Ramos (cell line): ENCODE results near the gene BIN1.

Source experiments
- in situ Hi-C: fragments of 300-500 bp; cut with MboI; formaldehyde crosslinking; loops from one replicate; pipeline ENCODE4 v1.14.3; 2022; ENCODE audit warnings: low sequenced_read_pairs; ENCODE audit not compliant: unreplicated experiment

BIN1 gene

DNA sequence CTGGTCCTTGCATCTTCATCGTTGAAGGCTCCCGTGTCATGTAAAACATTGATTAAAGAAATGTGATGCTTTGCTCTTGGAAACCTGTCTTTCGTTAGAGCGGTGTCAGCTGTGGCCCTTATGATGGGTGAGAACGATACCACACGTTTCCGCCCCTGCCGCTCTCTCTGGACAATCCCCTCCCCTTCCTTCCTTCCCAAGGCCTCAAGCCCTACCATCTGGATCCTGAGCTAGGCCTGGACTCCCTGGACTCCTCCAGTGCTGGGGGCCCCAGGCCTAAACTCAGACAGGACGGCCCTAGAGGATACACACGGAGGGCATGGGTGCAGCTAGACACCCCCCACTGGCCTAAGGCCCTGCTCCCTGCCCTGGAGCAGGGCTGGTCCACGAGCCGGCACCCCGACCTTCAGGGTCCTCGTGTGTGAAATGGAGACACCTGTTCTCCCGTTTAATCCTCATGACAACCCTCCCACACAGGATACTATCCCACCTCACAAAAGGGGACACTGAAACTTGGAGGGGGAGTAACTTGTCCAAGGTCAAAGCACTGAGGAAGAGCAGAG lies 13.2 kb downstream of the BIN1 start:
- in situ Hi-C loops: no loop called here

DNA sequence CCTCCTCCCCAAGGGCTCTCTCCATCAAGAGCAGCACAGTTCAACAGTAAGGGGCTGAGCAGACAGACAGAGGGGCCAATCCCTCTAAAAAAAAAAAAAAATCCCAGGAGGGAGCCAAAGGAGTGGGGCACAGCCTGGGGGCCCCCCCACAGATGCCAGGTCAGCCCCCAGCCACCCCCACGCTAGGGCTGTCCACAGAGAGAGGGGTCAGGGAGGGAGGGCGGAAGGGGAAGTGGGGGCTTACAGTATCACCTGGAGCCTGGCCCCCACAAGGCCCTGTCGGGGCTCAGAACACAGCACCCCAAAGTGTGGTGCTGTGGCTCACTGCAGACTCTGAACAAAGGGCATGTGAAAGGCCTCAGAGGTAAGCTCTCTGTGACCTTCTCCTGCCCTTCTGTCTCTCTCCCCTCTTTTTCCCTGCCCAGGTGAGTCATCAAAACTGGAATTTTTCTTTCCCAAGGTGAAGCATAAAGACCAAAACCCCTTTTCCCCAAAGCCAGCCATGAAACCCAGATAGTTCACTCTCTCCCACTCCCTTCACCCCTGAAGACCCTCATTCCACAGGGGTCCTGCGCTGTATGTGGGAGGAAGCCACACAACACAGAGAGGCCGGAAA lies 13.9 kb downstream of the BIN1 start:
- in situ Hi-C loops: no loop called here

DNA sequence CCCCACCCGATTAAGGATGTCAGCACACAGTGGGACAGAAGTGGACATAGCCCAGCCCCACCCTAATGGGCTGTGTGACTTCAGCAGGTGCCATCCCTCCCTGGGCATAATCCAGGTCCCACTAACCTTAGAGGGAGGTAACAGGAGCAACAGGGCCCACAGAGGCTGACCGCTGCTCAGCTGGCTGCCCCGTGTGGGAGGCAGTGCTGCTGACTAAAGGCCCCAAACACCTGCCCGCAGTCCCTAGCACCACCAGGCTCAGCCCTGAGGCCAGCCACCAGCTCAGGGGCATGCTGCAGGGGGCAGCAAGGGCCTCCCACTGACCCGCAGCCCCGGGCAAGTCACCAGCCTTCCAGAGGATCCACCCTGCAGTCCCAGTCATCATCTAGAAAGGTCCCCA lies 14.6 kb downstream of the BIN1 start:
- in situ Hi-C loops: no loop called here

DNA sequence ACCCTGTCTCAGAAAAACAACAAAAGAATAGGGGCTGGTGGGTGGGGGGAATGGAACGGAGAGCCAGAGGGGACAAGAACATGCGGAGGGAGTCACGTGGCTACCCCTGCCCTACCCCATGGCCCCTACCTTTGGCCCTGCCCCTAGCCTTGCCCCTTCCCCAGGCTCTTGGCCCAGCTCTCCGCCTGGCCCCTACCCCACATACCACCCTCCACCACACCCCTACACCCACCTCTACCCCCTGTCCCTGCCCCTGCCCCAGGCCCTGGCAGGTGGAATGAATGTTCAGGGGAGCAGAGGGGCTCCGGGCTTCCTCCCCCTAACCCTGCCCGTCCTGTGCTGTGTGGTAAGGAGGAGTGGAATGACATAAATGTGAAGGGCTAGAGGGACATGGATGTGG lies 15.1 kb downstream of the BIN1 start:
- in situ Hi-C loops: no loop called here

DNA sequence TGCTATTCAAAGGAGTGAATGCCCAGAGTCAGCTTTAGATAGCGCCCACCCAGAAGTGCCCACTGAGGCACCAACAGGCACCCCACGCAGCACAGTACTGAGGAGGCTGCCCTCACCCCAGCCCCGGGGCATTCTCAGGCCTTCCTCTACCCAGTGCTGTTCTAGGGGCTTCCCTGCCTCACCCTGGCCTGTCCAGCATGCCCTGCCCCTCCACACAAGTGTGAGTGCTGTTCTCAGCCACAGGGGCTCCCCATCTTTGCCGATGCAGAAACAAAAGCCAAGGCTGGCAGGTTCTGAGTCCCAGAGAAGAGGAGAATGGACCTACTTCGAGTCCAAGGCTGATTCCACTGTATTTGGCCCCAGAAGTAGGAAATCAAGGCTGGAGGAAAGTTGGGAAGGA lies 15.8 kb downstream of the BIN1 start:
- in situ Hi-C loops: no loop called here

DNA sequence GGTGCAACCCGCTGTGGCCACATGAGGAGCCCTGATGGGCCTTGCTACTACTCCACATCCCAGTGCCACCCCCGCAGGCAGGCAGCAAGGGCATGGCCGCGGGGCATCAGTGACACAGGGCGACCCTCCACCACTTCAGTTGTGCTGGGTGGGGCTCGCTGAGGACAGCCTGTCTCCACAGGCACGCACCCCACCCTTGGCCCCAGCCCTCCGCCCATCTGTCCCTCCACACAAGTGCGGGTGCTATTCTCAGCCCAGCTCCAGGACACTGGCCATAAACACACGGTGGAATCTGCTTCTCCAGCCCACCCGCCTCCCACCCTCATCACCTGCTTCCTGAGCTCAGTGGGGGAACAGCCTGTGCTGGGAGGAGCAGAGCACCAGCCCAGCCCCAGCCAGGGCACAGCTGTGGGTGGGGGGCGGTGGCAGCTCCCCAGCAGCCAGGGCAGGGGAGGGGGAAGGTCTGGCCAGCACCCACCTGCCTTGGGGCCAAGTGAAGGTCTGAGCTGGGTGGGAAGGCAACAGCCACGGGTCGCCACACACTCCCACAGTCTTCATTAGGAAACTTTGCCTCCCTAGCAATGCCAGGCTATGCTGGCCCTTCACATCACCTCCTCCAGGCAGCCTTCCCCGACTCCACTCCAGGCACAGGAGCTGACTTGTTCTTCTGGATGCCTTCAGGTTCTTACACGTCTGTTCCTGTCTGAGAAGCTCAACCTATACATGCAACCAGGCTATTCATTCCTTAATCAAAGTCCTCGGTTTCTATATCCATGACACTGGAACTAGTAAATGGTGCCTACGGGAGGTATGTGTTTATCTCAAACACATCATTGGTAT lies 16.5 kb downstream of the BIN1 start:
- in situ Hi-C loops: no loop called here

DNA sequence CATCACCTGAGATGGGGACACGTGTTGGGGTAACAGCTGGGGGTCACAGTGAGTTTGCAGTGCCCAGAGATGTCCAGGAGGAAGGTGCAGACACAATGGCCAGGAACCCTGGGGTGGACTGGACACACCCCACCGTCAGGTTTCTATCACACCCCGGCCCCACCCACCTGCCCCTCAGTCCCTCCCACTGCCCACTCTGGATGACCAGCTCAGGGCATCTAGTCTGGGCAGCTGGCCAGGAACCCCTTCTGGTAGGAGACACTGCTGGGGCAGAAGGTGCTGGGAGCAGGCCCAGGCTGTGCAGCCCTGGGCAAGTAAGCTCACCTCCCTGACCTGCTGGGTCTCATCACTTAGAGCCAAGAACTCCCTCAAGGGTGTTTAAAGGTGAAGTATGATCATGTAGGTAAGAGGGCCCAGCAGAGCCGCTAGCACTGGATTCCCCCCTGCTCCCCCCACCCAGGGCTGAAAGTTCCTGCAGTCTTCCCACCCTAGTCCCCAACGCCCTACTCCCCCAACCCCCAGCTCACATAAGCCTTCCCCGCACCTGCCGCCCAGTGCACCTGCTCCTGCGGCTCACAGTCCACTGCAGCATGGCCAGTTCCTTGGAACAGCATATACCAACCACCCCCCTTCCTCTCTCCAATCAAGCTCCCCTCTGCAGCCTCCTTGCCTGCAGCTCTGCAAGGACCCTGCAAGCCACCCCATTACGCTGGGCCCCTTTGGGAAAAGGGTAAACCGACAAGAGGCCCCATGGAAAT lies 17.3 kb downstream of the BIN1 start:
- in situ Hi-C loops: no loop called here

DNA sequence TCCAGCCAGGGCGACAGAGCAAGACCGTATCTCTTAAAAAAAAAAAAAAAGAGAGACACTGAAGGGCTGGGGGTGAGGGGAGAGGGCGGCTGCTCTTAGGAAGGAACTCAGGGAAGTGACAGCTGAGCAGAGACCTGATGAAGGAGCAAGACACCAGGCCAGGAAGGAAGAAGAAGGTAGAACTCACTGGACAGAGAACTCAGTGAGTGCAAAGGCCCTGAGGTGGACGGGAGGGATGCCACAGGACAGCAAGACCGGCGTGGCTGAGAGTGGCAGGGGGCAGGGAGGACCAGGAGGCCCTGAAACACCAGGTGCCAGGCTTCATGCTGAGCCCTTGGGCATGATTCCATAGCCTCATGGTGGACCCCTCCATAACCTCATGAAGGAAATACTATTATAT lies 18.2 kb downstream of the BIN1 start:
- in situ Hi-C loops: no loop called here

DNA sequence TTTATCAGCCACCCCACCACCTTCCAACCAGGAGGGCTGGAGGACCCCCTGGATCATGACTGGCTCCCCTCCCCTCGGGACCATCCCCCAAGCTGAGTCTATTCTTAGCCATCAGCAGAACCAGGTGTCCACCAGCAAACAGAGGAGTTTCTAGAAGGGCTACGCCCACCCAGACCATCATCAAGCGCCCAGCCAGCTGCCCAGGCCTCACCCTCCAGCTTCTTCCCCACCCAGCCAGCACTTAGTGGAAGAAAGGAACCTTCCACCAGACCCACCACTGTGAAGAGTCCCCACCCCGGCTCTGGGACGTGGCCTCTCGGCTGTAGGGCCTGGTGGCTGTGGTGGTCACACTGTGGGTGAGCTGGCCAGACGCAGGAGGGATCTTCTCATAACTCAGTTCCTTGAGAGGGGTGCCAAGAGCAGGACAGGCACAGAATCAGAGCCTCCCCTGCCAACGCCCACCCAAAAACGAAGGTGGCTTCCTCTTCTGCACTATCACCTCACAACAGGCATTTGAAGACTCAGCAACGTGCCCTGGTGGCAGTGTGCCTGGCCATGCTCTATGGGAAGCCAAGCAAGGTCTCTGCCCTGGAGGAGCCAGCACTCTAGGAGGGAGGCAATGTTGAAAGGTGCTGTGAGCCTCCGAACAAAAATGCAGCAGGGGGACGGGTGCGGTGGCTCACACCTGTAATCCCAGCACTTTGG lies 19.0 kb downstream of the BIN1 start:
- in situ Hi-C loops: no loop called here

DNA sequence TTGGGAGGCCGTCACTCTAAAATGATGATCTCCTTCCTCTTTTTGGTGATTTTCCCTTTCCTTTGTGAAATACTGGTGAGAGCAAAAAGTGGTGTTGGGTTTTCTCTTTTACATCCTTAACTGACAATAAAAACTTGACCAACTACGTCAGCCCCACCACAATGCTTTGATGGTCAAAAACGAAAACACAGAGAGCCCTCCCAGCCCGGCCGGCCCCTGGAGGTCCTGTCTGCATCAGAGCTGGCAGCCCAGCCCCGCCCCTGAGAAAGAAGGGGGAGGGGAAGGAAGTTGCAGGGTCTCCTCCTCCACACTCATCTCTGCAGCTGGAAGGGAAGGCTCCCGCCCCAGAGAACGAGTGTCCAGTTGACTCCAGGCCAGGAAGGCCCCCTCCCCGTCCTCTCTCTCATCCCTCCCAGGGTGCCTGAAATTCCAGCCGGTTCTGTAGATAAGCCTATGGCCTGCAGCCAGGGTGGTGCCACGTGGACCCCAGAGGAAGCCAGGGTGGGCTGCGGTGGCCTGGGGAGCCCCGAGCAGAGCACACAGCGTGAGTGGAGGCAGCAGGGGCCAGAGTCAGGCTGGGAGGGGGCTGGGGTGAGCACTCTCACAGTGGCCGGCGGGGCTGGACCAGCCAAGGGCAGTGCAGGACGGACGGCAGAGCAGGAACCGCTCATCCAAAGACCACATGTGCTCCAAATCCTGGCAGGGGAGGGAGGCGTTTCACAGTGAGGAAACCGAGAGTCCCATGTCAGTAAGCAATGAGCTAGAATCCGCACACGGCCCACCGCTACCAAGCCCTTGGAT lies 19.8 kb downstream of the BIN1 start:
- in situ Hi-C loops: no loop called here

DNA sequence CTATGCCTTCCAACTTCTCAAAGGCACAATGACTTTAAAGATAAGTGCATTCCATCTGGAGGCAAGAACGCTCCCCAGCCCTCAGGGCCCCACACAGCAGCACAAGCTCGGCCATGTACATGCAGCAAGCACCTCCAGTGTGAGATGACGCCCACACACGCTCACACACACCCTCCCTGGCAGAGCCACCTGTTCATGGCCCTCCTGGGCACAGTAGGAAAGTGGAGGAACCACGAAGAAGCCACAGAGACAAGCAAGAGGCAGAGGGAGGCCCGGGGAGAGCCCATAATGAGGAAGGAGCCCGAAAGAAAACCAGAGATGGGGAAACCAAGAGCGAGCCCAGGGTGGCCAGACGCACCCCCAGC lies 21.7 kb downstream of the BIN1 start:
- in situ Hi-C loops: no loop called here

DNA sequence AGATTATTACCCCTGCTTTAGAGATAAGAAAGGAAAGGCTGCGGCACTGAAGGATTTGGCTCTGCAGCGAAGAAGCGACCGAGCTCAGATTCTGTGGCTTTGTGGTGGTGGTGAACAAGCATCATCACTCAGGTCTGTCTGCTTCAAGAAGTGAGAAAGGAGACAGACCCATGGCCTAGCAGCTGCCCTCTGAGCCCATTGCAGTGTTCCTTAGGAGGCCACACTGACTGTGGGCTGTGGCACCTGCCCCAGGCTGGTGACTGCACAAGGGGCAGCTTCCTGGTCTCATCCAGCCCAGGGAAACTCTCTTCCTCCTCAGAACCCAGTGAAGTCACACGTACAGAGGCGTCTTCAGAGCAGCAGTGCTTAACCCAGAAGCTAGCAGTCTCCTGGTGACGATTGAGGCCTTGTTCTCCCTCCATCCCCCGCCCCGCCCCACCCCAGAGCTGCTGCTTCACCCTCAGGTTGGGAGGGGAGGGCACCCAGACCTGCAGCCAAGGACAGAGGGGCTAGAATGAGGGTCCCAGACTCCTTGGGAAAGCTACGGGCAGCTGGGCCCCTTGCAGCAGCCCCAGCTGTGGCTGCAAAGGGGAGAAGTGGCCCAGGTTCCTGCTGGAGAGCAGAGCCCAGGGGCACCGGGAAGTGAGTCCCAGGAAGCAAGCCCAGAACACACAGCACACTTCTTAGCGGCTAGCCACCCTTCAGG lies 22.2 kb downstream of the BIN1 start:
- in situ Hi-C loops: no loop called here

DNA sequence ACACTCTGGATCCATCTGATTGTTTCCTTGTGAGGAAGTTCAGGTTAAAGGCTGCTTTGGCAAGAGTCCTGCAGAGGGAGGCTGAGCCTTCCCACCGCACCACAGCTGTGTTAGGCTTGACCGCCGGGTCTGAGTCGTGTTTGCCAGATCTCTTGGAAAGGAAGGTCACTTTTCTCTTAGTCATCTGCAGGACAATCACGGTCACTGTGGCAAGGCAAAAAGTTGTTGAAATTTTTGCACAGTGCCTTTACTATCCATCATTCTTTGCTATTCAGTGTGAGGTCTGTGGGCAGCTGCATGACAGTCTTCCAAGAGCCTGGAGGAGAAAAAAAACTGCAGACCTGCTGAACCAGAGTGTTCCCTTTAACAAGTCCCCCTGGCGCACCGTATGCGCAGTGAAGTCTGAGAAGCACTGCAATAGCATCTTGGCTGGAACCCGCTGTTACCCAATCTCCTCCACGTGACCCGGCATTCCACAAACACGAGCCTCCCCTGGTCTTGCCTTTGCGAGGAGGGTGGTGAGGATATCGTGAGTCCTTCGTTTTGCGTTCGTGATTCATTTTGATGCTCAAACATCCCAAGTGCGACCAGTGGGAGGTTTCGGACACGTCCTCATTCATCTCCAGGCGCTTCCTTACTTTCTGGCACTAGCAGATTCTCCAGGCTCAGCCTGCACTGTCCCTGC lies 23.0 kb downstream of the BIN1 start:
- in situ Hi-C loops: no loop called here

DNA sequence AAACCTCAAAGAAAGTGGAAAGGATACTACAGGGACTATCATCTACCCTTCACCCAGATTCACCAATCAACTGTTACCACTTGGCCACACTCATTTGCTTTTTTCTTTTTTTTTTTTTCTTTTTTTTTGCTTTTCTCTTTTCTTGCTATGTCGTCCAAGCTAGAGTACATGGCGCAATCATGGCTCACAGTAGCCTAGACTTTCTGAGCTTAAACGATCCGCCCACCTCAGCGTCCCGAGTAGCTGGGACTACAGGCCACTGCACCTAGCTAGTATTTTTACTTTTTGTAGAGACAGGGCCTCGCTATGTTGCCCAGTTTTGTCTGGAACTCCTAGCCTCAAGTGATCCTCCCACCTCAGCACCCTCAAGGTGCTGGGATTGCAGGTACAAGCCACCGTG lies 24.0 kb downstream of the BIN1 start:
- in situ Hi-C loops: no loop called here

DNA sequence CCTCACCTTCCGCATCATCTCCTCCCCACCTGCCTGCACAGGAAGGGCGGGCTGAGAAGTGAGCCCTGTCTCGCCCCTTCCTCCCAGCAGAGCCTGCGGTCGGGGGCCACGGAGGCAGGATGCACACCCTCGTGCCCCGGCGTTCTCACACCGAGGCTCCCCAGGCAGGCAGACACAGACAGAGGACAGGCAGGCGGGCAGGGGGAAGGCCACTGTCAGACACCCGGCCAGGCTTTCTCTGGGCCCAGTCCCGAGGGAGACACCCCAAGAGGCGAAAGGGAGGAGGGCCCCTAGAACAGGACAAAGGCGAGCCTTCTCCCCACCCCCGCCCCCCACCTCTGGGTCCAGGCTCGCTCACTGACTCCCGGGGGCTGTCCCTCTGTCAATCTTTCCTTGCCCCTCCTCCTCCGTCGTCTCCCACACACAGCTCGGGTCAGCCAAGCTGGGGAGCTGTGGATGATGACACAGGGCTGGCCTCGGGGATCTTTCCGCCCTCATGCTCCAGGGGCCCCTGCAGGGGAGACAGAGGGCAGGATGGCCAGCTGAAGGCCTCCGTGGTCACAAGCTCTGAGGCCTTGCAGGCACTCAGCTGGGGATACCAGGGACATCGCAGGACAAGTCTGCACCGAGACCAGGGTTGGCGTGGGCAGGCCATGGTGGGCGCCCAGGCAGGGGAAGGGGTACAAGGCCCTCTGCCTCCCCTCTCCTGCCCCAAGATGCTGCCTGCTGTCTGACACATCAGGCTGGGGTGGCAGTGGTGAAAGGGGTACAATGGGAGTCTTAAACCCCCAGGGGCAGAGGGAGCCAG lies 24.9 kb downstream of the BIN1 start:
- in situ Hi-C loops: no loop called here

DNA sequence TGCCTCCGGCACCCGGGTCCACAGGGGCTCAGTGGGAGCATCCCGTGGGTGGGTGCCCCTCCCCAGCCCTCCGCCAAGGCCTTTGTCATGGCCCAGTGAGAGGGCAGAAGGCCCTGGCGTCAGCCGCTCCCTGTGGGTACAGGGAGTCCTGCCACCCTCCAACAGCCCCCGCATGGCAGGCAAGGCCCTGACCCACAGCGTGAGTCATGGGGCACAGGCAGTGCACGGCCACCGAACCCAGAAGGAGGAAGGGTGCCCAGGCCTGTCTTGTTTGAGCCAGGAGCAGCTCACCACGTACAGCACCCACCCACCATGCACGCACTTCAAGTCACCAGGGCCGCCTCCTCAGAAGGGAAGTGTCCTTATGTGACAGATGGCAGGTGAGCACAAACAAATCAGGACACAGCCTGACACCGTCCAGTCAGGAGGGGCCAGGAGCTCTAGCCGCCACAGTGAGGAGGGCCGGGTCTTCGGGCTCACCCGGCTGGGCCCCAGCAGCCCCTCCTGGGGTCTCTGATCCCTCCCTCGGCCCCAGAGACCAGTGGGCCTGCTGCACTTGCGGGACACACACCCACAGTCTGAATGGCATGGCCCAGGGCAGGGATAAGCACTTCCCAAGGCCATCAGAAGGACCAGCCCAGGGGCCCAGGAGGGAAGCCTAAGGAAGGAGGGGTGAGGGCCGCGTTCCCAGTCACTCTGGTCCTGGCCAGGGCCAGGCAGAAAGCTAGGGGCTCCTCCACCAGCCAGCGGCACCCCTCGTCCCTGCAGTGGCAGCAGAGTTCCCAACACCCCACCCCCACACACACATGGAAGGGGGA lies 25.8 kb downstream of the BIN1 start:
- in situ Hi-C loops: no loop called here
